Keratinocyte (primary cell): ENCODE measurements around the gene YTHDF2. TPM values are rescaled to one million over a fixed set of nuclear protein-coding genes. Genes with fewer than 3 reads are reported as not detected.

Source experiments
- DNase-seq: peaks from one replicate; pipeline ENCODE4 v3.0.0-alpha.2; 2011; ENCODE audit warnings: low read depth, missing footprints, low spot score
- FAIRE-seq: peaks from 2 replicates; lab custom pipeline; 2011; peaks lifted over from hg19 to GRCh38; lab: Jason Lieb, UNC
- H2AFZ ChIP-seq: 2 replicates; pipeline ENCODE4 v1.6.0; 2012; ENCODE audit warnings: low read length, control low read depth, inconsistent platforms; ENCODE audit not compliant: control insufficient read depth
- H3K27ac ChIP-seq: 2 replicates; pipeline ENCODE4 v1.5.1; 2011; ENCODE audit warnings: low read length; ENCODE audit not compliant: control insufficient read depth, insufficient read depth
- H3K27me3 ChIP-seq: 3 replicates; pipeline ENCODE4 v1.6.0; 2011; ENCODE audit warnings: low read length; ENCODE audit not compliant: control insufficient read depth, insufficient read depth; ENCODE audit errors: extremely low read depth
- H3K36me3 ChIP-seq, 2 experiments: 2 replicates in 1 of 2; 3 replicates in 1 of 2; pipeline ENCODE4 v1.5.1; 2011; ENCODE audit warnings: low read length in 2 of 2, mild to moderate bottlenecking in 1 of 2; ENCODE audit not compliant: control insufficient read depth in 2 of 2, insufficient read depth in 2 of 2; ENCODE audit errors: extremely low read depth in 1 of 2
- H3K4me1 ChIP-seq: 3 replicates; pipeline ENCODE4 v1.5.1; 2011; ENCODE audit warnings: low read length; ENCODE audit not compliant: control insufficient read depth, insufficient read depth; ENCODE audit errors: extremely low read depth
- H3K4me2 ChIP-seq: 3 replicates; pipeline ENCODE4 v1.6.0; 2011; ENCODE audit warnings: low read depth, low read length; ENCODE audit not compliant: control insufficient read depth, insufficient read depth; ENCODE audit errors: extremely low read depth
- H3K4me3 ChIP-seq, 3 experiments: fragments of 200-600 bp in 1 of 3; sonication (generic) in 1 of 3; 2 replicates in 2 of 3; 3 replicates in 1 of 3; pipeline ENCODE4 v1.5.1; 2011 to 2016; ENCODE audit warnings: low read length in 3 of 3, mild to moderate bottlenecking in 3 of 3, control low read depth in 2 of 3, inconsistent platforms in 1 of 3, low read depth in 1 of 3, mixed read lengths in 1 of 3, mixed run types in 1 of 3, moderate library complexity in 1 of 3; ENCODE audit not compliant: control insufficient read depth in 2 of 3, insufficient read depth in 2 of 3; ENCODE audit errors: extremely low read depth in 1 of 3
- H3K79me2 ChIP-seq: 2 replicates; pipeline ENCODE4 v1.6.0; 2012; ENCODE audit warnings: low read length; ENCODE audit not compliant: control insufficient read depth, insufficient read depth
- H3K9ac ChIP-seq: 3 replicates; pipeline ENCODE4 v1.6.0; 2011; ENCODE audit warnings: low read length; ENCODE audit not compliant: control insufficient read depth, insufficient read depth; ENCODE audit errors: extremely low read depth
- H3K9me1 ChIP-seq: 3 replicates; pipeline ENCODE4 v1.6.0; 2011; ENCODE audit warnings: low read length; ENCODE audit not compliant: control insufficient read depth, insufficient read depth; ENCODE audit errors: extremely low read depth
- H3K9me3 ChIP-seq: 2 replicates; pipeline ENCODE4 v1.5.1; 2012; ENCODE audit warnings: low read depth, low read length; ENCODE audit not compliant: control insufficient read depth
- H4K20me1 ChIP-seq: 3 replicates; pipeline ENCODE4 v1.6.0; 2011; ENCODE audit warnings: low read length; ENCODE audit not compliant: control insufficient read depth, insufficient read depth; ENCODE audit errors: extremely low read depth
- EZH2 ChIP-seq: IDR thresholded peaks from one replicate; pipeline ENCODE4 v1.6.1; 2012; ENCODE audit warnings: inconsistent platforms, mild to moderate bottlenecking, low read length, moderate library complexity
- dilution Hi-C: fragments of 300-500 bp; cut with MboI; formaldehyde crosslinking; loops from one replicate; pipeline ENCODE4 v1.7.0; 2020; ENCODE audit warnings: low sequenced_read_pairs; ENCODE audit not compliant: extremely low pct_ligation_motif_present
- polyA plus RNA-seq, 5 experiments: library from polyadenylated mRNA; depleted of rRNA in 3 of 5; stranded (reverse) in 3 of 5; stranded (forward) in 1 of 5; unstranded in 1 of 5; fragments of >200 nt; gene quantifications; 1 replicate in 1 of 5; 2 replicates in 3 of 5; 3 replicates in 1 of 5; pipeline versions ENCODE4 v1.2.1 to v1.2.3, GENCODE V29; 2011 to 2012; ENCODE audit warnings: missing spikeins in 2 of 5, low read depth in 1 of 5, low replicate concordance in 1 of 5
- TF ChIP-seq, protein P1 (sequence below), 3 experiments: IDR thresholded peaks in 1 of 3; conservative IDR thresholded peaks in 1 of 3; optimal IDR thresholded peaks in 1 of 3; 2 replicates in 2 of 3; 3 replicates in 1 of 3; pipeline versions ENCODE3 to v1.5.1; 2011; ENCODE audit warnings: low read length in 3 of 3, mild to moderate bottlenecking in 3 of 3, moderate library complexity in 2 of 3, control low read depth in 1 of 3, inconsistent platforms in 1 of 3; ENCODE audit not compliant: insufficient read depth in 2 of 3; ENCODE audit errors: extremely low read depth in 1 of 3

YTHDF2 gene
- polyA plus RNA-seq, 1 donor (not counting 4 experiments of a cell fraction or from before 2014, with no cell fraction given): 88.0 TPM

GRCh38 chr1:28718166-28718565 is 18.6 kb upstream of the YTHDF2 start:
- Histone ChIP-seq H3K9ac (no peak overlapping the region), H2AFZ (no peak overlapping the region), H3K27me3 (no peaks in the 10 kb centered on the region), H3K4me2 (no peak overlapping the region), H3K4me3 (no peak overlapping the region), H3K36me3 (peaks cover 0 to 7% of the 10 kb centered on the region in 2 experiments), H4K20me1 (no peaks in the 10 kb centered on the region), H3K27ac (no peak overlapping the region), H3K4me1 (no peaks in the 10 kb centered on the region), H3K79me2 (no peaks in the 10 kb centered on the region), H3K9me1 (no peaks in the 10 kb centered on the region), H3K9me3 (no peaks in the 10 kb centered on the region)
- DNase-seq: no peak
- no peak for FAIRE-seq
- TF ChIP-seq, protein P1, sequence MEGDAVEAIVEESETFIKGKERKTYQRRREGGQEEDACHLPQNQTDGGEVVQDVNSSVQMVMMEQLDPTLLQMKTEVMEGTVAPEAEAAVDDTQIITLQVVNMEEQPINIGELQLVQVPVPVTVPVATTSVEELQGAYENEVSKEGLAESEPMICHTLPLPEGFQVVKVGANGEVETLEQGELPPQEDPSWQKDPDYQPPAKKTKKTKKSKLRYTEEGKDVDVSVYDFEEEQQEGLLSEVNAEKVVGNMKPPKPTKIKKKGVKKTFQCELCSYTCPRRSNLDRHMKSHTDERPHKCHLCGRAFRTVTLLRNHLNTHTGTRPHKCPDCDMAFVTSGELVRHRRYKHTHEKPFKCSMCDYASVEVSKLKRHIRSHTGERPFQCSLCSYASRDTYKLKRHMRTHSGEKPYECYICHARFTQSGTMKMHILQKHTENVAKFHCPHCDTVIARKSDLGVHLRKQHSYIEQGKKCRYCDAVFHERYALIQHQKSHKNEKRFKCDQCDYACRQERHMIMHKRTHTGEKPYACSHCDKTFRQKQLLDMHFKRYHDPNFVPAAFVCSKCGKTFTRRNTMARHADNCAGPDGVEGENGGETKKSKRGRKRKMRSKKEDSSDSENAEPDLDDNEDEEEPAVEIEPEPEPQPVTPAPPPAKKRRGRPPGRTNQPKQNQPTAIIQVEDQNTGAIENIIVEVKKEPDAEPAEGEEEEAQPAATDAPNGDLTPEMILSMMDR (optimal IDR thresholded peaks at IDR 0.05 in 1 of 3, IDR thresholded peaks at IDR 0.05 in 1 of 3, conservative IDR thresholded peaks at IDR 0.05 in 1 of 3; ENCODE audit: extremely low read depth in 1 of 3, insufficient read depth in 2 of 3, low read length in 3 of 3): no peak
- no peak for TF ChIP-seq EZH2
- dilution Hi-C loops: no loop called here

GRCh38 chr1:28718586-28719331 is 18.0 kb upstream of the YTHDF2 start:
- no peaks in the 10 kb centered on the region for H3K27me3 ChIP-seq
- no peaks in the 10 kb centered on the region for H3K9me3 ChIP-seq
- dilution Hi-C loops: no loop called here
- H4K20me1 ChIP-seq: no peaks in the 10 kb centered on the region
- no peak overlapping the region for H3K9ac ChIP-seq
- no peak overlapping the region for H3K27ac ChIP-seq
- H3K4me2 ChIP-seq: no peak overlapping the region
- TF ChIP-seq EZH2: no peak
- TF ChIP-seq, protein P1 (optimal IDR thresholded peaks at IDR 0.05 in 1 of 3, IDR thresholded peaks at IDR 0.05 in 1 of 3, conservative IDR thresholded peaks at IDR 0.05 in 1 of 3; ENCODE audit: extremely low read depth in 1 of 3, insufficient read depth in 2 of 3, low read length in 3 of 3): no peak
- H3K36me3 ChIP-seq: peaks cover 0 to 5% of the 10 kb centered on the region in 2 experiments
- H3K4me1 ChIP-seq: no peaks in the 10 kb centered on the region
- no peak for FAIRE-seq
- H3K4me3 ChIP-seq: no peak overlapping the region
- no peaks in the 10 kb centered on the region for H3K79me2 ChIP-seq
- DNase-seq: no peak
- H2AFZ ChIP-seq: no peak overlapping the region
- H3K9me1 ChIP-seq: no peaks in the 10 kb centered on the region
